HCT116 (cell line): ENCODE measurements around the gene TMEM209. TPM values are rescaled to one million over a fixed set of nuclear protein-coding genes. Genes with fewer than 3 reads are reported as not detected.
A peak's percentile ranks its signal among the peaks of the same experiment; 100 is the strongest.

ENCODE experiments used
- ATAC-seq: fragments of 200-7000 bp; cut with Tn5 transposase; 2 replicates; pipeline ENCODE4 v1.9.1; 2020; ENCODE audit warnings: mild to moderate bottlenecking, moderate library complexity
- BruUV-seq: library from RNA; stranded (reverse); fragments of 400-500 nt; replicated peaks from 2 replicates; lab custom pipeline; 2021; lab: Mats Ljungman, UMichigan
- CTCF ChIA-PET: fragments of 300-600 bp; sonication (Branson Sonifier 250); formaldehyde crosslinking; loops from one replicate; lab custom pipeline; 2021; ENCODE audit warnings: antibody characterized with exemption; lab: Charles Lee
- POLR2A ChIA-PET: fragments of 300-600, 350-600 bp; sonication (Branson Sonifier 250); formaldehyde crosslinking; loops from one replicate; lab custom pipeline; 2021; ENCODE audit warnings: antibody characterized with exemption; lab: Charles Lee
- RAD21 ChIA-PET, 2 experiments: fragments of 300-600 bp; sonication (Branson Sonifier 250); formaldehyde crosslinking; loops; one replicate each; lab custom pipeline; 2023; ENCODE audit warnings: low total read pairs in 2 of 2; ENCODE audit not compliant: uncharacterized antibody in 2 of 2, unreplicated experiment in 2 of 2, low non-redundant PET in 1 of 2; lab: Charles Lee
- DNase-seq: peaks from one replicate; pipeline ENCODE4 v3.0.0-alpha.2; 2010; ENCODE audit warnings: low read depth, low spot score
- H2AFZ ChIP-seq: fragments of 200-600 bp; shearing (Covaris generic), sonication (generic); 2 replicates; pipeline ENCODE4 v1.6.1; 2017; ENCODE audit warnings: low read depth, mixed run types, mixed read lengths, antibody characterized with exemption, low read length; ENCODE audit not compliant: poor library complexity, severe bottlenecking
- H3K27ac ChIP-seq: 2 replicates; pipeline ENCODE4 v1.5.1; 2012; ENCODE audit warnings: low read depth, low read length
- H3K27me3 ChIP-seq: fragments of 200-600 bp; sonication (generic); 2 replicates; pipeline ENCODE4 v1.6.1; 2016; ENCODE audit warnings: mixed run types, low read length, mixed read lengths; ENCODE audit not compliant: insufficient read depth
- H3K36me3 ChIP-seq, 2 experiments: fragments of 200-500 bp in 1 of 2; fragments of 200-600 bp in 1 of 2; sonication (Bioruptor generic) in 1 of 2; sonication (generic) in 1 of 2; 2 replicates each; pipeline versions ENCODE4 v1.5.1 to v1.6.1; 2014 to 2016; ENCODE audit warnings: low read length in 2 of 2, inconsistent platforms in 1 of 2, mixed read lengths in 1 of 2, mixed run types in 1 of 2; ENCODE audit not compliant: insufficient read depth in 2 of 2, control insufficient read depth in 1 of 2
- H3K4me1 ChIP-seq, 2 experiments: fragments of 200-600 bp in 1 of 2; sonication (generic) in 1 of 2; 2 replicates each; pipeline versions ENCODE4 v1.5.1 to v1.6.1; 2012 to 2017; ENCODE audit warnings: low read length in 2 of 2, inconsistent platforms in 1 of 2, mild to moderate bottlenecking in 1 of 2, mixed read lengths in 1 of 2, mixed run types in 1 of 2, moderate library complexity in 1 of 2; ENCODE audit not compliant: insufficient read depth in 2 of 2, control insufficient read depth in 1 of 2
- H3K4me2 ChIP-seq: fragments of 200-600 bp; sonication (generic); 2 replicates; pipeline ENCODE4 v1.6.1; 2017; ENCODE audit warnings: mixed run types, low read length, mixed read lengths
- H3K4me3 ChIP-seq, 2 experiments: fragments of 200-600 bp in 1 of 2; sonication (generic) in 1 of 2; replicated peaks in 1 of 2; 2 replicates each; pipeline ENCODE4 v1.5.1; 2011 to 2016; ENCODE audit warnings: low read length in 2 of 2, control low read depth in 1 of 2, low read depth in 1 of 2, mild to moderate bottlenecking in 1 of 2, mixed read lengths in 1 of 2, mixed run types in 1 of 2
- H3K79me2 ChIP-seq: fragments of 200-600 bp; sonication (generic); 2 replicates; pipeline ENCODE4 v1.6.1; 2017; ENCODE audit warnings: mild to moderate bottlenecking, mixed run types, low read length, moderate library complexity, mixed read lengths; ENCODE audit not compliant: insufficient read depth
- H3K9ac ChIP-seq: fragments of 200-600 bp; sonication (generic); 2 replicates; pipeline ENCODE4 v1.6.1; 2016; ENCODE audit warnings: low read length, mixed read lengths
- H3K9me2 ChIP-seq: fragments of 200-600 bp; sonication (generic), shearing (Covaris generic); 2 replicates; pipeline ENCODE4 v1.6.1; 2017; ENCODE audit warnings: mixed run types, mild to moderate bottlenecking, moderate library complexity; ENCODE audit not compliant: insufficient read depth
- H3K9me3 ChIP-seq, 2 experiments: fragments of 200-500 bp in 1 of 2; fragments of 200-600 bp in 1 of 2; sonication (Bioruptor generic) in 1 of 2; sonication (generic) in 1 of 2; 2 replicates each; pipeline ENCODE4 v1.6.1; 2014 to 2017; ENCODE audit warnings: low read length in 2 of 2, mixed read lengths in 2 of 2, inconsistent platforms in 1 of 2, low read depth in 1 of 2, mild to moderate bottlenecking in 1 of 2, mixed run types in 1 of 2, moderate library complexity in 1 of 2; ENCODE audit not compliant: control insufficient read depth in 1 of 2, insufficient read depth in 1 of 2
- H4K20me1 ChIP-seq: fragments of 200-600 bp; sonication (generic), shearing (Covaris generic); 2 replicates; pipeline ENCODE4 v1.6.1; 2017; ENCODE audit warnings: mixed run types, mild to moderate bottlenecking, moderate library complexity; ENCODE audit not compliant: insufficient read depth
- EGR1 ChIP-seq: IDR thresholded peaks from 2 replicates; pipeline ENCODE4 v1.6.1; 2012; ENCODE audit warnings: low read depth
- ELF1 ChIP-seq: IDR thresholded peaks from 2 replicates; pipeline ENCODE4 v1.6.1; 2012; ENCODE audit warnings: low read depth, borderline replicate concordance
- EZH2 ChIP-seq: fragments of 200-600 bp; sonication (generic); IDR thresholded peaks from 2 replicates; pipeline ENCODE4 v1.6.1; 2017; ENCODE audit warnings: antibody characterized with exemption, mixed run types
- JUND ChIP-seq: IDR thresholded peaks from 2 replicates; pipeline ENCODE4 v1.6.1; 2012
- SIN3A ChIP-seq: IDR thresholded peaks from 2 replicates; pipeline ENCODE4 v1.6.1; 2012; ENCODE audit warnings: low read depth
- SRF ChIP-seq: IDR thresholded peaks from 2 replicates; pipeline ENCODE4 v1.6.1; 2012; ENCODE audit warnings: low read depth
- YY1 ChIP-seq: IDR thresholded peaks from 2 replicates; pipeline ENCODE4 v1.6.1; 2011; ENCODE audit warnings: low read length, low read depth, moderate library complexity, mild to moderate bottlenecking; ENCODE audit not compliant: insufficient replicate concordance; ENCODE audit errors: extremely low read depth
- ZFX ChIP-seq: fragments of 450-650 bp; IDR thresholded peaks from 2 replicates; pipeline ENCODE4 v1.6.1; 2017
- ZNF274 ChIP-seq: fragments of 200-500 bp; sonication (Bioruptor generic); IDR thresholded peaks from 2 replicates; pipeline ENCODE4 v1.6.1; 2014; ENCODE audit warnings: mild to moderate bottlenecking, low read depth, low read length, inconsistent platforms
- intact Hi-C: fragments of 100-400 bp; cut with micrococcal nuclease; formaldehyde crosslinking; loops from 2 replicates; pipeline ENCODE4 v1.10.0; 2022
- total RNA-seq: library from RNA; stranded (reverse); gene quantifications from one replicate; pipeline ENCODE4 v1.2.1, GENCODE V29; 2021; ENCODE audit not compliant: unreplicated experiment
- TF ChIP-seq, protein P1 (sequence below), 3 experiments: fragments of 200-600 bp in 1 of 3; sonication (generic) in 1 of 3; IDR thresholded peaks in 2 of 3; conservative IDR thresholded peaks in 1 of 3; 2 replicates each; pipeline ENCODE4 v1.5.1; 2012 to 2017; ENCODE audit warnings: low read depth in 2 of 3, low read length in 2 of 3, antibody characterized with exemption in 1 of 3, borderline replicate concordance in 1 of 3, control low read depth in 1 of 3, mild to moderate bottlenecking in 1 of 3, mixed read lengths in 1 of 3, mixed run types in 1 of 3, moderate library complexity in 1 of 3; ENCODE audit not compliant: insufficient read depth in 1 of 3
- TF ChIP-seq, protein P2 (sequence below): IDR thresholded peaks from 2 replicates; pipeline ENCODE4 v1.6.1; 2012; ENCODE audit warnings: low read depth

The TMEM209 gene
- total RNA-seq, 1 experiment from 2014 or later, result 35.8 TPM

DNA sequence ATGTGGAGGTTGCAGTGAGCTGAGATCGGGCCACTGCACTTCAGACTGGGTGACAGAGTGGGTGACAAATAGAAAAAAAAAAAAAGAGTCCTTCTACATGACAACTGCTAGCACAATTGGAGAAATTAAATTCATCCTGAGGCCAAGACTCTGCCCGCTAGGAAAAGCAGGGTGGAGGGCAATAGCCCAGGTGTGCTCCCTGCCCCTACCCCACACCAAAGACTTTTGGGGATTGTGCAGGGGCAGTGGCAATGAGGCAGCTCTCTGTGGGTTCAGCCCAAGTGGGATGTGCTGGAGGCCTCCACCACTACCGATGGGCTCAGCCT lies 61.3 kb downstream of the TMEM209 start:
- peaks cover 18 to 30% of the 10 kb centered on the region in 2 experiments for H3K4me1 ChIP-seq
- H3K79me2 ChIP-seq, result no peaks in the 10 kb centered on the region
- H3K27me3 ChIP-seq, result no peaks in the 10 kb centered on the region
- H3K36me3 ChIP-seq, result no peaks in the 10 kb centered on the region
- POLR2A ChIA-PET, result no interaction called here
- intact Hi-C loops, result no loop called here
- no TSS peak for BruUV-seq
- H4K20me1 ChIP-seq, result no peaks in the 10 kb centered on the region
- H3K4me3 ChIP-seq, result no peak overlapping the region; a peak in 1 of 4 replicates
- CTCF ChIA-PET, result no interaction called here
- H3K9me2 ChIP-seq, result no peaks in the 10 kb centered on the region
- no peak for TF ChIP-seq SIN3A
- TF ChIP-seq ELF1, result no peak
- TF ChIP-seq ZNF274, result no peak
- no peak for TF ChIP-seq YY1
- no peak for TF ChIP-seq EZH2
- TF ChIP-seq, protein P1, sequence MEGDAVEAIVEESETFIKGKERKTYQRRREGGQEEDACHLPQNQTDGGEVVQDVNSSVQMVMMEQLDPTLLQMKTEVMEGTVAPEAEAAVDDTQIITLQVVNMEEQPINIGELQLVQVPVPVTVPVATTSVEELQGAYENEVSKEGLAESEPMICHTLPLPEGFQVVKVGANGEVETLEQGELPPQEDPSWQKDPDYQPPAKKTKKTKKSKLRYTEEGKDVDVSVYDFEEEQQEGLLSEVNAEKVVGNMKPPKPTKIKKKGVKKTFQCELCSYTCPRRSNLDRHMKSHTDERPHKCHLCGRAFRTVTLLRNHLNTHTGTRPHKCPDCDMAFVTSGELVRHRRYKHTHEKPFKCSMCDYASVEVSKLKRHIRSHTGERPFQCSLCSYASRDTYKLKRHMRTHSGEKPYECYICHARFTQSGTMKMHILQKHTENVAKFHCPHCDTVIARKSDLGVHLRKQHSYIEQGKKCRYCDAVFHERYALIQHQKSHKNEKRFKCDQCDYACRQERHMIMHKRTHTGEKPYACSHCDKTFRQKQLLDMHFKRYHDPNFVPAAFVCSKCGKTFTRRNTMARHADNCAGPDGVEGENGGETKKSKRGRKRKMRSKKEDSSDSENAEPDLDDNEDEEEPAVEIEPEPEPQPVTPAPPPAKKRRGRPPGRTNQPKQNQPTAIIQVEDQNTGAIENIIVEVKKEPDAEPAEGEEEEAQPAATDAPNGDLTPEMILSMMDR (IDR thresholded peaks at IDR 0.05 in 2 of 3, conservative IDR thresholded peaks at IDR 0.05 in 1 of 3; ENCODE audit: borderline replicate concordance in 1 of 3, insufficient read depth in 1 of 3, low read depth in 2 of 3, low read length in 2 of 3), result no peak
- no peak for TF ChIP-seq SRF
- TF ChIP-seq EGR1, result no peak
- no peak for TF ChIP-seq ZFX
- TF ChIP-seq, all 23 proteins: peak for 0
- ATAC-seq, result no peak
- Histone ChIP-seq H3K9ac (peak overlapping the region; percentile 29), H3K4me2 (peak overlapping the region; percentile 64), H3K27ac (peak overlapping the region; percentile 72), H3K9me3 (no peaks in the 10 kb centered on the region), H2AFZ (no peak overlapping the region)
- RAD21 ChIA-PET, result no interaction called here
- no peak for DNase-seq

DNA sequence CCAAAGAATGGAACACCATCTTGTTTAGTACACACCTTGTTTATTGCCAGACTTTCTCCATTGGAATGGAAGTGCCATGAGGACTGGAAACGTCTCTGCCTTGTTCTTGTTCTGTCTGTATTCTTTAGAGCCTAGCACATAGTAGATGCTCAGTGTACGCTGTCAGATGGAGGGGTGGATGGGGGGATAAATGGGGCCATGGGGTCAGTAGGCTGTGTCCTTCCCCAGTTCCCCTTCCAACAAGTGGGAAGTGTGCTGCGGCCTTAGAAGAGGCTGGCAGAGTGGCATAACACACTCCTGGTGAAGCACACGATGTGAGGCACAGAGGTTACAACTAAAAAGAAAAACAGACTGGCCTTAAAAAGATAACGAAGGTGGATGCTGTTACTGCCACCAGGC lies 61.9 kb downstream of the TMEM209 start:
- no peak overlapping the region for H3K4me2 ChIP-seq
- BruUV-seq, result no TSS peak
- no peak for ATAC-seq
- TF ChIP-seq JUND, result no peak
- TF ChIP-seq, protein P2, sequence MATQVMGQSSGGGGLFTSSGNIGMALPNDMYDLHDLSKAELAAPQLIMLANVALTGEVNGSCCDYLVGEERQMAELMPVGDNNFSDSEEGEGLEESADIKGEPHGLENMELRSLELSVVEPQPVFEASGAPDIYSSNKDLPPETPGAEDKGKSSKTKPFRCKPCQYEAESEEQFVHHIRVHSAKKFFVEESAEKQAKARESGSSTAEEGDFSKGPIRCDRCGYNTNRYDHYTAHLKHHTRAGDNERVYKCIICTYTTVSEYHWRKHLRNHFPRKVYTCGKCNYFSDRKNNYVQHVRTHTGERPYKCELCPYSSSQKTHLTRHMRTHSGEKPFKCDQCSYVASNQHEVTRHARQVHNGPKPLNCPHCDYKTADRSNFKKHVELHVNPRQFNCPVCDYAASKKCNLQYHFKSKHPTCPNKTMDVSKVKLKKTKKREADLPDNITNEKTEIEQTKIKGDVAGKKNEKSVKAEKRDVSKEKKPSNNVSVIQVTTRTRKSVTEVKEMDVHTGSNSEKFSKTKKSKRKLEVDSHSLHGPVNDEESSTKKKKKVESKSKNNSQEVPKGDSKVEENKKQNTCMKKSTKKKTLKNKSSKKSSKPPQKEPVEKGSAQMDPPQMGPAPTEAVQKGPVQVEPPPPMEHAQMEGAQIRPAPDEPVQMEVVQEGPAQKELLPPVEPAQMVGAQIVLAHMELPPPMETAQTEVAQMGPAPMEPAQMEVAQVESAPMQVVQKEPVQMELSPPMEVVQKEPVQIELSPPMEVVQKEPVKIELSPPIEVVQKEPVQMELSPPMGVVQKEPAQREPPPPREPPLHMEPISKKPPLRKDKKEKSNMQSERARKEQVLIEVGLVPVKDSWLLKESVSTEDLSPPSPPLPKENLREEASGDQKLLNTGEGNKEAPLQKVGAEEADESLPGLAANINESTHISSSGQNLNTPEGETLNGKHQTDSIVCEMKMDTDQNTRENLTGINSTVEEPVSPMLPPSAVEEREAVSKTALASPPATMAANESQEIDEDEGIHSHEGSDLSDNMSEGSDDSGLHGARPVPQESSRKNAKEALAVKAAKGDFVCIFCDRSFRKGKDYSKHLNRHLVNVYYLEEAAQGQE, result no peak
- TF ChIP-seq, all 23 proteins: peak for 0
- H3K4me1 ChIP-seq, result peaks cover 18 to 30% of the 10 kb centered on the region in 2 experiments
- CTCF ChIA-PET, result no interaction called here
- POLR2A ChIA-PET, result no interaction called here
- H3K4me3 ChIP-seq, result no peak overlapping the region
- H3K9ac ChIP-seq, result no peak overlapping the region
- no peak overlapping the region for H2AFZ ChIP-seq
- H4K20me1 ChIP-seq, result no peaks in the 10 kb centered on the region
- H3K27ac ChIP-seq, result no peak overlapping the region; the same call in 1 of the 2 replicates
- H3K9me3 ChIP-seq, result no peaks in the 10 kb centered on the region
- DNase-seq, result no peak
- H3K27me3 ChIP-seq, result no peaks in the 10 kb centered on the region
- H3K36me3 ChIP-seq, result no peaks in the 10 kb centered on the region
- RAD21 ChIA-PET, result no interaction called here
- no peaks in the 10 kb centered on the region for H3K9me2 ChIP-seq
- intact Hi-C loops, result no loop called here
- no peaks in the 10 kb centered on the region for H3K79me2 ChIP-seq
